ENCODE results near the gene CCDC39.
A peak's percentile ranks its signal among the peaks of the same experiment; 100 is the strongest.

Gene CCDC39

GRCh38 chr3:180661444-180661843 lies 17.8 kb downstream of the CCDC39 start:
- FAIRE-seq (no peak), DNase-seq (ENCODE audit: insufficient read length, low spot score) (no peak)

DNA sequence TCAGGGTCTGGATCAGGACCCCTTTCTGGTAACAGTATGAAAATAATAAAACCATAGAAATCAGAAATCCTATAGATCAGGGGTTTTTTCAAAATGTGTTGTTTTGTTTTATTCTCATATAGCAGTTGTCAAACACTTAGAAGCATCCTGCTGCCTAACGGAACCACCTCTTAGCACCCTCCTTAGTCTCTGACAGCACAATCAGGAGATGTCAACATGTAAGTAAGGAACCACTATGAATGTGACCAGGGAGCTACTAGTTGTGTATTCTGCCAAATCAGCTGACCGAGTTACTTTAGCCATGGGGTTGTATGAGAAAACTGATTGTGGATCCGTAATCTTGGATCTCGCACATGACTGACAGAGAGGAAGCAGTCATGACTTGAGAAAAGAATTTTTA lies 22.2 kb downstream of the CCDC39 start:
- DNase-seq (ENCODE audit: insufficient read length, low spot score) (no peak), FAIRE-seq (no peak)
- TF ChIP-seq, protein P1, sequence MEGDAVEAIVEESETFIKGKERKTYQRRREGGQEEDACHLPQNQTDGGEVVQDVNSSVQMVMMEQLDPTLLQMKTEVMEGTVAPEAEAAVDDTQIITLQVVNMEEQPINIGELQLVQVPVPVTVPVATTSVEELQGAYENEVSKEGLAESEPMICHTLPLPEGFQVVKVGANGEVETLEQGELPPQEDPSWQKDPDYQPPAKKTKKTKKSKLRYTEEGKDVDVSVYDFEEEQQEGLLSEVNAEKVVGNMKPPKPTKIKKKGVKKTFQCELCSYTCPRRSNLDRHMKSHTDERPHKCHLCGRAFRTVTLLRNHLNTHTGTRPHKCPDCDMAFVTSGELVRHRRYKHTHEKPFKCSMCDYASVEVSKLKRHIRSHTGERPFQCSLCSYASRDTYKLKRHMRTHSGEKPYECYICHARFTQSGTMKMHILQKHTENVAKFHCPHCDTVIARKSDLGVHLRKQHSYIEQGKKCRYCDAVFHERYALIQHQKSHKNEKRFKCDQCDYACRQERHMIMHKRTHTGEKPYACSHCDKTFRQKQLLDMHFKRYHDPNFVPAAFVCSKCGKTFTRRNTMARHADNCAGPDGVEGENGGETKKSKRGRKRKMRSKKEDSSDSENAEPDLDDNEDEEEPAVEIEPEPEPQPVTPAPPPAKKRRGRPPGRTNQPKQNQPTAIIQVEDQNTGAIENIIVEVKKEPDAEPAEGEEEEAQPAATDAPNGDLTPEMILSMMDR (IDR thresholded peaks at IDR 0.05; ENCODE audit: insufficient read depth, missing control alignments), result no peak

More at GRCh38 chr3:180661444-180661843, 17.8 kb downstream of the CCDC39 start:
- TF ChIP-seq, protein P1 (IDR thresholded peaks at IDR 0.05; ENCODE audit: insufficient read depth, missing control alignments), result no peak

GRCh38 chr3:180656406-180656805 lies 22.9 kb downstream of the CCDC39 start:
- TF ChIP-seq, protein P1 (IDR thresholded peaks at IDR 0.05; ENCODE audit: insufficient read depth, missing control alignments), result no peak
- no peak for DNase-seq (ENCODE audit: insufficient read length, low spot score)
- FAIRE-seq, result no peak

DNA sequence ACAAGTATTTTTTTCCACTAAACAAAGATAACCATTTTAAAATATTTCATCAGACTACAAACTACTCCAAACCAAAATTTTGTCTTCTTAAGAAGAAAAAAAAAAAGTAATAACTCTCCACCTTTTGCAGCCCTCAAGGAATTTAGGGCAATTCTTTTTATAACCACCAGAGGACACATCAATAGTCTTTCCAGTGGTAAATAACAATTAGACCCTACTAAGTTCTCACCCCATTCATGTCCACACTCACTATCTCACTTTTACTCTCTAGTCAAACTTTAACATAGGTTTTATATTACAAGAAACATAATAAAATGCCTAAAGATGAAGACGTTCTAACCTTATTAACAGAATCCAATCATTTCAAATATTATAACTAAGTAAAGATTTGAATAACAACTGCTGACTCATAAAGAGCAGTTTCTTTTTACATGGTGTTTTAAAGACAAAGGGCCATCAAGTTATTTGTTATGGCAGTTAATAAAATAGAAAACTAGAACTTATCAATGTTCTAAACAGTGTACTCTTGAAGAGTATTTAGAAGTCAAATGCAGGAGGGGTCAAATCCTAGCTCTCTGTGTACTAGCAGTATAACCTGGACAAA lies 33.0 kb downstream of the CCDC39 start:
- TF ChIP-seq, protein P1 (IDR thresholded peaks at IDR 0.05; ENCODE audit: insufficient read depth, missing control alignments), result no peak
- FAIRE-seq, result no peak
- no peak for DNase-seq (ENCODE audit: insufficient read length, low spot score)

DNA sequence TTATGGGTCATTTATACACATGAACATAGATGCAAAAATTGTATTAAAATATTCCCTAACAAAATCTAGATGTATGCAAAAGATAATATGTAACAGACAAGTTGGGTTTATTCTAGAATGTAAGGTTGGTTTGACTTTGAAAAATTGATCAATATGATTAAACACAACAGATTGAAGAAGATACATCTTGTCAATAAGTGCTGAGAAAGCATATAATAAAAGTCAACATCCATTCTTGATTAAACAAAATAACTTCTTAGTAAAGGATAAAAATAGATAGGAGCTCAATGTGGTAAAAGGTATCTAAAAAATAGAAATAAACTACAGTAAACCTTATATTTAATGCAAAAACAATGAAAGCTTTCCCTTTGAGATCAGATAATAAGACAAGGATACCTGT lies 38.3 kb downstream of the CCDC39 start:
- FAIRE-seq (no peak), DNase-seq (ENCODE audit: insufficient read length, low spot score) (no peak)
- TF ChIP-seq, protein P1 (IDR thresholded peaks at IDR 0.05; ENCODE audit: insufficient read depth, missing control alignments), result no peak

DNA sequence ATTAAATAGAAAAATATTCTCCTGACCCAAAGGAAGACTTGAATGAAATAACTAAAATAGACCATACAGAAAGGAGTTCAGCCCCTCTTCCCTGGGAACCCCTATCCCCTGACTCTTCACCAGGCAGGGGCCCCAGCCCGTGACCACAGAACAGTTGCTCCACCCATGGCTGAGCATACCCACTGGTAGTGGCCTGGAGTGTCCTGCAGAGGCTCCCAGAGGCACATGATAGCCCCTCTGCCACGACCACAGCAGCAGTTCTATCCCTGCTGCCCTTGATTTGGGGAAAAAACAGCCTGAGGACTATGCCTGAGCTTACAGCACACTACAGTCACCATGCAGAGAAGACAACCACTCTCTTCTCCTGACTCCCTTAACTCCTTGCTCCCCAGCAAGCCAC lies 45.6 kb downstream of the CCDC39 start:
- TF ChIP-seq, protein P1 (IDR thresholded peaks at IDR 0.05; ENCODE audit: insufficient read depth, missing control alignments), result no peak
- DNase-seq (ENCODE audit: insufficient read length, low spot score) (no peak), FAIRE-seq (no peak)

- DNase-seq (ENCODE audit: insufficient read length, low spot score), result no peak
- TF ChIP-seq, protein P1 (IDR thresholded peaks at IDR 0.05; ENCODE audit: insufficient read depth, missing control alignments), result peak; percentile 9
- FAIRE-seq, result no peak
Measured at GRCh38 chr3:180631317-180631716, 48.0 kb downstream of the CCDC39 start.
